Mesothelial cell of epicardium (in vitro differentiated cells): ENCODE measurements around the gene MYOM1. TPM values are rescaled to one million over a fixed set of nuclear protein-coding genes. Genes with fewer than 3 reads are reported as not detected.

Experiments used
- DNase-seq, 2 experiments: peaks; one replicate each; pipeline ENCODE4 v3.0.0; 2021; ENCODE audit warnings: low spot score in 2 of 2; ENCODE audit not compliant: unreplicated experiment in 2 of 2
- H3K27ac Mint-ChIP-seq: 2 replicates; pipeline ENCODE4 v1.8.0; 2021; ENCODE audit warnings: mixed read lengths
- H3K27me3 Mint-ChIP-seq: 2 replicates; pipeline ENCODE4 v1.8.0; 2021; ENCODE audit warnings: low read depth, mixed read lengths
- H3K36me3 Mint-ChIP-seq: 2 replicates; pipeline ENCODE4 v1.8.0; 2021; ENCODE audit warnings: mixed read lengths
- H3K4me1 Mint-ChIP-seq: 2 replicates; pipeline ENCODE4 v1.8.0; 2021; ENCODE audit warnings: mixed read lengths
- H3K4me3 Mint-ChIP-seq: 2 replicates; pipeline ENCODE4 v1.8.0; 2021; ENCODE audit warnings: mild to moderate bottlenecking, moderate library complexity, mixed read lengths
- H3K9me3 Mint-ChIP-seq: 2 replicates; pipeline ENCODE4 v1.8.0; 2021; ENCODE audit warnings: mixed read lengths
- CTCF ChIP-seq: fragments of 200-600 bp; sonication (generic); IDR thresholded peaks from one replicate; pipeline ENCODE4 v1.5.0; 2021; ENCODE audit warnings: antibody characterized with exemption; ENCODE audit not compliant: unreplicated experiment
- total RNA-seq: library from RNA; stranded (reverse); gene quantifications from 3 replicates; pipeline ENCODE4 v1.2.1, GENCODE V29; 2021

MYOM1 gene
- total RNA-seq, 1 donor from 2014 or later, result 2.8 TPM

GRCh38 chr18:3238742-3239141, 19.0 kb upstream of the MYOM1 start:
- H3K36me3 Mint-ChIP-seq, result peaks cover 11% of the 10 kb centered on the region
- no peaks in the 10 kb centered on the region for H3K27me3 Mint-ChIP-seq
- peaks cover 29% of the 10 kb centered on the region for H3K9me3 Mint-ChIP-seq
- no peak overlapping the region for H3K4me3 Mint-ChIP-seq
- no peaks in the 10 kb centered on the region for H3K4me1 Mint-ChIP-seq
- no peak for DNase-seq
- TF ChIP-seq CTCF, result no peak
- H3K27ac Mint-ChIP-seq, result no peak overlapping the region

- Mint-ChIP-seq H3K27me3 (no peaks in the 10 kb centered on the region), H3K4me1 (no peaks in the 10 kb centered on the region), H3K4me3 (no peak overlapping the region), H3K27ac (no peak overlapping the region), H3K36me3 (peaks cover 8% of the 10 kb centered on the region), H3K9me3 (peaks cover 20% of the 10 kb centered on the region)
- DNase-seq, result no peak
- TF ChIP-seq CTCF, result no peak
Observed at GRCh38 chr18:3236470-3236869, 16.7 kb upstream of the MYOM1 start.

- DNase-seq, result no peak
- no peaks in the 10 kb centered on the region for H3K27me3 Mint-ChIP-seq
- H3K4me1 Mint-ChIP-seq, result no peaks in the 10 kb centered on the region
- no peak for TF ChIP-seq CTCF
- no peak overlapping the region for H3K4me3 Mint-ChIP-seq
- H3K36me3 Mint-ChIP-seq, result peaks cover 6% of the 10 kb centered on the region
- peaks cover 19% of the 10 kb centered on the region for H3K9me3 Mint-ChIP-seq
- no peak overlapping the region for H3K27ac Mint-ChIP-seq
Observed at GRCh38 chr18:3235846-3236245, 16.1 kb upstream of the MYOM1 start.

- Mint-ChIP-seq H3K4me1 (no peaks in the 10 kb centered on the region), H3K4me3 (no peak overlapping the region), H3K27ac (no peak overlapping the region), H3K36me3 (no peaks in the 10 kb centered on the region), H3K27me3 (no peaks in the 10 kb centered on the region), H3K9me3 (peaks cover 11% of the 10 kb centered on the region)
- no peak for DNase-seq
- TF ChIP-seq CTCF, result no peak
Observed at GRCh38 chr18:3234457-3234856, 14.7 kb upstream of the MYOM1 start.

- H3K27me3 Mint-ChIP-seq, result no peaks in the 10 kb centered on the region
- no peaks in the 10 kb centered on the region for H3K4me1 Mint-ChIP-seq
Observed at GRCh38 chr18:3233433-3234168, 13.8 kb upstream of the MYOM1 start.

More at GRCh38 chr18:3233433-3234168, 13.8 kb upstream of the MYOM1 start:
- H3K36me3 Mint-ChIP-seq, result no peaks in the 10 kb centered on the region
- no peak overlapping the region for H3K4me3 Mint-ChIP-seq
- peaks cover 6% of the 10 kb centered on the region for H3K9me3 Mint-ChIP-seq
- H3K27ac Mint-ChIP-seq, result no peak overlapping the region
- DNase-seq, result no peak
- no peak for TF ChIP-seq CTCF
